ENCODE data around the gene HAUS5. TPM values are rescaled to one million over a fixed set of nuclear protein-coding genes. Genes with fewer than 3 reads are reported as not detected.
A peak's percentile ranks its signal among the peaks of the same experiment; 100 is the strongest.

HAUS5 gene, protein sequence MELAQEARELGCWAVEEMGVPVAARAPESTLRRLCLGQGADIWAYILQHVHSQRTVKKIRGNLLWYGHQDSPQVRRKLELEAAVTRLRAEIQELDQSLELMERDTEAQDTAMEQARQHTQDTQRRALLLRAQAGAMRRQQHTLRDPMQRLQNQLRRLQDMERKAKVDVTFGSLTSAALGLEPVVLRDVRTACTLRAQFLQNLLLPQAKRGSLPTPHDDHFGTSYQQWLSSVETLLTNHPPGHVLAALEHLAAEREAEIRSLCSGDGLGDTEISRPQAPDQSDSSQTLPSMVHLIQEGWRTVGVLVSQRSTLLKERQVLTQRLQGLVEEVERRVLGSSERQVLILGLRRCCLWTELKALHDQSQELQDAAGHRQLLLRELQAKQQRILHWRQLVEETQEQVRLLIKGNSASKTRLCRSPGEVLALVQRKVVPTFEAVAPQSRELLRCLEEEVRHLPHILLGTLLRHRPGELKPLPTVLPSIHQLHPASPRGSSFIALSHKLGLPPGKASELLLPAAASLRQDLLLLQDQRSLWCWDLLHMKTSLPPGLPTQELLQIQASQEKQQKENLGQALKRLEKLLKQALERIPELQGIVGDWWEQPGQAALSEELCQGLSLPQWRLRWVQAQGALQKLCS
- 10 to 100 TPM; 40.4 to 42.5 TPM for total RNA-seq

DNA sequence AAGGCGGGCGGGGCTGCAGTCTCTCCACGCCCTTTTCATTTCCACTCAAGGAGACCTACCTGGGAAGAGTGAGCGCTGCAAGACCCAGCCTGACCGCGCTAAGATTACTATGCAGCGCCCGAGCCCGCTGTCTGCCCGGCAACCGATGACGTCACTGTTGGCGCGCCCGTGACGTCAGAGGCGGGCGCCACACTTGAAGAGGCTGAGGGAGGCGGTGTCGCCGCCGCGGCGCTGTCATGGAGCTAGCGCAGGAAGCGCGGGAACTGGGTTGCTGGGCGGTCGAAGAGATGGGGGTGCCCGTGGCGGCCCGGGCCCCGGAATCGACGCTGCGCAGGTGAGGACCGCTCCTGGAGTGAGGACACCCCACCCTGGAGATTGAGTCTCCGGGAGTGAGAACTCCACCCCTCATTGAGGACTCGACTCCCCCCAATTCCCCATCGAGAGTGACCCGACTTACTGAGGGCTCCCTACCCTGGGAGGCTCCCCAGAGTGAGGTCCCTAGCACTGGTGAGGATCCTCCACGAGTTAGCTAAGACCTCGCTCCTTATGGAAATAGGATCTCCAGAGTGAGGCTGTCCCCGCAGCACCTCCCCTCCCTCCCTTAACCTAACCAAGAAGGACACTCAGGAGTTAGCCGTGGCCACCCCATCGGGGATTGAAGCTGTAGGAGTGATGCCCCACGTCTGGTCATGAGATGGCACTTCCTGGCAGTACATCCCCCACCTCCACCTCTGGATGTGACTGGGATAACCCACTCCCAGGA, at the start of gene HAUS5:
Gene HAUS5 (plus strand): TSS at position 177 of the 763 bp plus-strand sequence. CDS start 60 bp downstream, at position 237.
- peaks cover 10% of the 10 kb centered on the region for H3K9me3 Mint-ChIP-seq
- peaks cover 8% of the 10 kb centered on the region for H3K36me3 Mint-ChIP-seq (ENCODE audit: low read depth)
- peak within 1 kb of the TSS; percentile 87 for H3K27ac Mint-ChIP-seq
- CTCF ChIA-PET: interaction anchor here (0.6 to 1.8 kb wide), 3 partner anchors 31 to 225 kb away, joined by 3 to 6 read pairs (median 4); no protein-coding TSS in a partner anchor
- H3K4me3 Mint-ChIP-seq: peak within 1 kb of the TSS; percentile 86
- peak; percentile 96 for DNase-seq
- H3K27me3 Mint-ChIP-seq (ENCODE audit: low read depth): no peaks in the 10 kb centered on the region
- H3K4me1 Mint-ChIP-seq (ENCODE audit: low read depth): peaks cover 26% of the 10 kb centered on the region
- intact Hi-C loops (cut with micrococcal nuclease): loop anchor here (1.0 kb wide), 4 partner anchors 16 to 136 kb away; partner anchors contain the start of genes LIN37 and TMEM147

DNA sequence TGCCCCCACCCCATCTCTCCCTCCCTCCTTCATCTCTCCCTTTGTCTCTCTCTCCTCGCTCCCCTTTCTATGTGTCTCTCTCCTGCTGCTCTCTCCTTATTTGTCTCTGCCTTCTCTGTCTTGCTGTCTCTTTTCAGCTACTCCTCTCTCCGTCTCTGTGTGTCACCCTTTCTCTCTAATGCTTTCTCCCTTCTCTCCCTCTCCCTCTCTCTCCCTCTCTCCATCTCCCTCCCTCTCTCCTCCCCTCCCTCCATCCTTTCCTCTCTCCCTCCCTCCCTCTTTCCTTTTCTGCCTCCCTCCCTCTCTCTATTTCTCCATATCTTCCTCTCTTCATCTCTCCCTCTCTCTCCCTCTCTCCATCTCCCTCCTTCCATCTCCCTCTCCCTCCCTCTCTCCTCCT, 49.8 kb upstream of the HAUS5 start:
- intact Hi-C loops (cut with micrococcal nuclease): no loop called here
- Mint-ChIP-seq H3K27ac (no peak overlapping the region), H3K27me3 (ENCODE audit: low read depth) (peaks cover 35% of the 10 kb centered on the region), H3K4me1 (ENCODE audit: low read depth) (peaks cover 8% of the 10 kb centered on the region), H3K36me3 (ENCODE audit: low read depth) (no peaks in the 10 kb centered on the region), H3K4me3 (no peak overlapping the region), H3K9me3 (no peaks in the 10 kb centered on the region)
- no peak for DNase-seq
- CTCF ChIA-PET: interaction anchor here (0.8 kb wide), 1 partner anchor 13 kb away, joined by 3 read pairs; no protein-coding TSS in a partner anchor

DNA sequence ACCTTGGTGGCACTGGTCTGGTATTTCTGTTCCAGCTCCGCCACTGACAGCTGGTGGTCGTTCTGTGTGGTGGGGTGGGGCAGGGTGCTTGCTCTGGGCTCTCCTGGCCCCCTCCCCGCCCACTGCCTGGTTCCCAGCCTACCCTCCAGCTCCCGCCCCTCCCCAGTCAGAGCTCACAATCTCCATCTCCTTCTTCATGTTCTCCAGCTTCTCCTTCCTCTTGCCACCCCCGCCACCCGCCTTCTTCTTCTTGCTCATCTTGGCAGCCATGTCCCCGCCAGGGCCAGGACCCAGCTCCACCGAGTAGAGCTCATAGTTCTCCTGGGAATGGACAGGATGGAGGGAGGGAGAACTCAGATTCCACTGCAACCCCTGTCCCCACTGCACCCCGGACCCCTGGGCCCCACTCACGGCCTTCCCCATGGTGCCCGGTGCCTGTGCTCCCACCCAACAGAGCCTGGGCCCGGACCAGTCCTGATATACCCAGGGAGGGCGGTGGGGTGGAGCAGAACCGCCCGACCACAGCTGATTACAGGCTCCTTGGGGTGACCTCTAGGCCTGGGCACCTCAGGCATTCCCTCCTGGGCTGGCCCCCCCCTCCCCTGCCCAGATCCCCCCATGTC, 49.2 kb upstream of the HAUS5 start, which contains the start of gene ATP4A:
Gene ATP4A (minus strand): TSS at position 452 of the 623 bp plus-strand sequence. CDS start 29 bp downstream, at position 423.
- Mint-ChIP-seq H3K4me1 (ENCODE audit: low read depth) (peaks cover 7% of the 10 kb centered on the region), H3K4me3 (no peak within 1 kb of the TSS), H3K9me3 (no peaks in the 10 kb centered on the region), H3K36me3 (ENCODE audit: low read depth) (no peaks in the 10 kb centered on the region), H3K27ac (no peak within 1 kb of the TSS), H3K27me3 (ENCODE audit: low read depth) (peaks cover 35% of the 10 kb centered on the region)
- CTCF ChIA-PET: interaction anchor here (0.6 to 0.8 kb wide), 2 partner anchors 14 to 129 kb away, joined by 3 read pairs; no protein-coding TSS in a partner anchor
- DNase-seq: no peak
- intact Hi-C loops (cut with micrococcal nuclease): no loop called here

DNA sequence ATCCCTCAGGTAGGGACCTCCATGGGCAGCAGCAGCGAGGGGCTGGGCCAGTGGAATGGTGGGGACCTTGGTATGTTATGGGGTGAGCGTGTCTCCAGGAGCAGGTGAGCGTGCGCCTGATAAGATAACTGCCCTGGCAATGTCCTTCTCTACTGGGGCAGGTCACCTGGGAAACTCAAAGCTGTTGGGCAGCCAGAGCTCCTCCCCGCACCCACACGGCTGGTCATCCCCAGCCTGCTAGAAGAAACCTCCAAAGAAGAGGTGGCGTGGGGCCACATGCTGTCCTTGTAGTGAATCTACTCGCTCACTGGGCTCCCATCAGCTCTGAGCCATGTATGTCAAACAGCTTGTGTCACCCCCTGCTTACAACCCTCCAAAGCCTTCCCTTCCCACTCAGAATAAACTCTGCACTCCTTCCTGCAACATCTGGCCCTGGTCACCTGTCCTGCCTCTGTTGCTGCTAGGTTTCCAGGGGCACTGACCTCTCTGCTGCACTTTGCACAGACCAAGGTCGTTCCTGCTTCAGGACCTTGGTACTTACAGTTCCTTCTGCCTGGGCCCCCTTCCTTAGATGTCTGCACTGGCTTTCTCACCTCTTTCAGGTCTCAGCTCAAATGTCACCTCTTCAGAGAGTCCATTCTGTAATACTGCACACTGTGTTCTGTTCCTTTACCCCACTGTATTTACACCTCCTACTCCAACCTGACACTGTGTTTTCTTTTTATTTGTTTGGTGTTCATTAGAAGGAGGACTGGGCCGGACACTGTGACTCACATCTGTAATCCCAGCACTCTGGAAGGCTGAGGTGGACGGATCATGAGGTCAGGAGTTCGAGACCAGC, 47.3 kb upstream of the HAUS5 start:
- DNase-seq: no peak
- Mint-ChIP-seq H3K36me3 (ENCODE audit: low read depth) (no peaks in the 10 kb centered on the region), H3K9me3 (no peaks in the 10 kb centered on the region), H3K4me3 (no peak overlapping the region), H3K27ac (no peak overlapping the region), H3K27me3 (ENCODE audit: low read depth) (peaks cover 23% of the 10 kb centered on the region), H3K4me1 (ENCODE audit: low read depth) (no peaks in the 10 kb centered on the region)
- CTCF ChIA-PET: no interaction called here
- intact Hi-C loops (cut with micrococcal nuclease): no loop called here

DNA sequence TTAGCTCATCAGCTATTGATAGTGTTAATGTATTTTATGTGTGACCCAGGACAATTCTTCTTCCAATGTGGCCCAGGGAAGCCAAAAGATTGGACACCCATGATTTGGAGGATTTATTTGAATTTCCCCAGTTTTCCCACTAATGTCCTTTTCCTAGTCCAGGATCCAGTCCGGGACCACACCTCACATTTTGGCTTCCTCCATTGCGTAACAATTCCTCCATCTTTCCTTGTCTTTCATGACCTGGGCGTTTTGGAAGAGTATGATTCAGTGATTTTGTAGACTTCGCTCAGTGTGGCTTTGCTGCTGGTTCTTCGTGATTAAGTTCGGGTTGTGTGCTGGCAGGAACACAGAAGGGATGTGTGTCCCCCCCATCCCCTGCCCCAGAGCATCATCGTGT, 45.8 kb upstream of the HAUS5 start:
- Mint-ChIP-seq H3K9me3 (no peaks in the 10 kb centered on the region), H3K27ac (no peak overlapping the region), H3K4me1 (ENCODE audit: low read depth) (no peaks in the 10 kb centered on the region), H3K4me3 (no peak overlapping the region), H3K36me3 (ENCODE audit: low read depth) (no peaks in the 10 kb centered on the region), H3K27me3 (ENCODE audit: low read depth) (peaks cover 19% of the 10 kb centered on the region)
- intact Hi-C loops (cut with micrococcal nuclease): no loop called here
- CTCF ChIA-PET: no interaction called here
- DNase-seq: no peak

DNA sequence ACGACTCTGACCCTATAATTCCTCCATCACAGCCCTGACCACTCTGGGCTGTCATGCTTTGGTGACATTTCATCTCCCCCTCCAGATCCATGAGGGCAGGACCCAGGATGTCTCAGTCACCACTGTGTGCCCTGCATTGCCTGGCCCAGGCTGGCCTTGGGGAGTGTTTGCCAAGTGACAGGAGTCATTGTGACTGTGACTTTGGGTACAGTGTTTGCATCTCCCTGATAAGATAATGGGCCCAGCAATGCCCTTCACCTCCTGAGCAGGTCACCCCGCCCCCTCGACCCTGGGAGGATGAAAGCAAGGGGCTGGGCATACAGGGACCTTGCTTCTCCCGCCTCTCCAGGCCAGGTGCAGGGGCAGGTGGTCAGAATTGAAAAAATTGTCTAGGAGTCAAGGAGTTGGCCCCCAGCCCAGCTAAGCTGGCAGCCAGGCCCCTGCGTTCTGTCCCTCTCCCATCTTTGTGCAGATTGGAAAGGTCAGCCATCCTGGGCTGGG, 43.2 kb upstream of the HAUS5 start:
- Mint-ChIP-seq H3K9me3 (peaks cover 2% of the 10 kb centered on the region), H3K27ac (no peak overlapping the region), H3K27me3 (ENCODE audit: low read depth) (peaks cover 15% of the 10 kb centered on the region), H3K4me1 (ENCODE audit: low read depth) (no peaks in the 10 kb centered on the region), H3K36me3 (ENCODE audit: low read depth) (no peaks in the 10 kb centered on the region), H3K4me3 (no peak overlapping the region)
- CTCF ChIA-PET: no interaction called here
- intact Hi-C loops (cut with micrococcal nuclease): no loop called here
- no peak for DNase-seq

DNA sequence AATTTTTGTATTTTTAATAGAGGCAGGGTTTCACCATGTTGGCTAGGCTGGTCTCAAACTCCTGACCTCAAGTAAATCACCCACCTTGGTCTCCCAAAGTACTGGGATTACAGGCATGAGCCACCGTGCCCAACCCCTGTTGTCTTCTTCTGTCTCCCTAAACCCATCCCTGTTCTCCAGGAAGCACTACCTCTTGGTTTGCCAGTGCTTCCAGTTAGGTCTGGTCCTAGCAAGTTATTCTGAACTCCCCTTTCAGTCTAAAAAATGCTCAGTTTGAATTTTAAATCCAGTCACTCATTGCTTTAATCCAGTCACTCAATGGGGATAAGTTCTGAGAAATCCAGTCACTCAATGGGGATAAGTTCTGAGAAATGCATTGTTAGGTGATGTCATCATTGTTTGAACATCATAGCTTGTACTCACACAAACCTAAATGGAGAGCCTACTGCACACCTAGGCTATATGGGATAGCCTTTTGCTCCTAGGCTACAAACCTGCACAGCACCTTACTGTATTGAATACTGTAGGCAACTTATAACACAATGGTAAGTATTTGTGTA, 41.0 kb upstream of the HAUS5 start:
- no peak for DNase-seq
- Mint-ChIP-seq H3K9me3 (peaks cover 18% of the 10 kb centered on the region), H3K36me3 (ENCODE audit: low read depth) (peaks cover 2% of the 10 kb centered on the region), H3K4me3 (no peak overlapping the region), H3K4me1 (ENCODE audit: low read depth) (no peaks in the 10 kb centered on the region), H3K27me3 (ENCODE audit: low read depth) (peaks cover 9% of the 10 kb centered on the region), H3K27ac (no peak overlapping the region)
- CTCF ChIA-PET: no interaction called here
- intact Hi-C loops (cut with micrococcal nuclease): no loop called here

DNA sequence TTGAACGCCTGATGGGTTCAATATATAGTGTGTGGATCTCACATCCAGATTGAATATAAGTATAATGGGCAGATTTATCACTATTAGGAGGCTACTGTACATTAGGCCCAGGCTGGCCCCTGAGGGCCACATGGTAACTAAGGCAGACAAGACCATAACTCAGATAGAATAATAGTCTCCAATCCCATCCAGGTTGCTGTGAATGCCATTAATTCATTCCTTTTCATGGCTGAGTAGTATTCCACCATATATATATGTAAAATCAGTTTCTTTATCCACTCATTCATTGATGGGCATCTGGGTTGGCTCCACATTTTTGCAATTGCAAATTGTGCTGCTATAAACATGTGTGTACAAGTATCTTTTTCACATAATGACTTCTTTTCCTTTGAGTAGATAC, 34.6 kb upstream of the HAUS5 start:
- H3K36me3 Mint-ChIP-seq (ENCODE audit: low read depth): peaks cover 2% of the 10 kb centered on the region
- H3K4me1 Mint-ChIP-seq (ENCODE audit: low read depth): no peaks in the 10 kb centered on the region
- no peak overlapping the region for H3K4me3 Mint-ChIP-seq
- CTCF ChIA-PET: interaction anchor here (1.4 kb wide), 1 partner anchor 225 kb away, joined by 3 read pairs; no protein-coding TSS in a partner anchor
- DNase-seq: no peak
- no peak overlapping the region for H3K27ac Mint-ChIP-seq
- intact Hi-C loops (cut with micrococcal nuclease): no loop called here
- H3K27me3 Mint-ChIP-seq (ENCODE audit: low read depth): peaks cover 4% of the 10 kb centered on the region
- H3K9me3 Mint-ChIP-seq: peaks cover 29% of the 10 kb centered on the region

DNA sequence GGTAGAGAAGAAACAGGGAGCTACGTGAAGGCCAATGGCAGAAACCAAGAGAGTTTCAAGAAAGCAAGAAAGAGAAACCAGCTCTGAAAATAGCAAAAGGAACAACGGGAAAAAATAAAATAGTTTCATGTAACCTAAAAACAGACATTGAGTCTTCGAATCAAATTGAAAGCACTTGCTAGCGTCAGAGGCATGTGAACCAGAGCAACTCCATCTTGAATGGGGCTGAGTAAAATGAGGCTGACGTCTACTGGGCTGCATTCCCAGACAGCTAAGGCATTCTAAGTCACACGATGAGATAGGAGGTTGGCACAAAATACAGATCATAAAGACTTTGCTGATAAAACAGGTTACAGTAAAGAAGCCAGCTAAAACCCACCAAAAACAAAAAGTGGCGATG, 33.8 kb upstream of the HAUS5 start:
- peaks cover 2% of the 10 kb centered on the region for H3K36me3 Mint-ChIP-seq (ENCODE audit: low read depth)
- H3K4me1 Mint-ChIP-seq (ENCODE audit: low read depth): no peaks in the 10 kb centered on the region
- no peak for DNase-seq
- CTCF ChIA-PET: interaction anchor here (1.4 to 3.2 kb wide), 2 partner anchors 30 to 226 kb away, joined by 3 to 12 read pairs; no protein-coding TSS in a partner anchor
- peaks cover 5% of the 10 kb centered on the region for H3K27me3 Mint-ChIP-seq (ENCODE audit: low read depth)
- no peak overlapping the region for H3K27ac Mint-ChIP-seq
- intact Hi-C loops (cut with micrococcal nuclease): no loop called here
- H3K4me3 Mint-ChIP-seq: no peak overlapping the region
- H3K9me3 Mint-ChIP-seq: peaks cover 29% of the 10 kb centered on the region

DNA sequence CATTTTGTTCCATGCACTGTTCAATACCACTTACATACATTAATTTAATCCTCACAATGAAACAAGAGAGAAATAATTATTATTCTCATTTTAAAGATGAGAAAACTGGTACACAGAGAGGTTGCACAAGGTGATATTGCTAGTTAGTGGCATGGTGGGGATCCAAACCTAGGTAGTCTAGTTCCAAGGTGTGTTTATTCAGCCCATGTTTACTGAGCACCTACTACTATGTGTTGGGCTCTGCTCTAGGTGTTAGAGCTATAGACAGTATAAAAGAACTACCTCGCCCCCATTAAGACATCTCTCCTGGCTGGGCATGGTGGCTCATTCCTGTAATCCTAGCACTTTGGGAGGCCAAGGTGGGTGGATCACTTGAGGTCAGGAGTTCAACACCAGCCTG, 29.8 kb upstream of the HAUS5 start:
- H3K27me3 Mint-ChIP-seq (ENCODE audit: low read depth): peaks cover 9% of the 10 kb centered on the region
- CTCF ChIA-PET: no interaction called here
- intact Hi-C loops (cut with micrococcal nuclease): no loop called here
- H3K4me1 Mint-ChIP-seq (ENCODE audit: low read depth): no peaks in the 10 kb centered on the region
- H3K27ac Mint-ChIP-seq: no peak overlapping the region
- H3K36me3 Mint-ChIP-seq (ENCODE audit: low read depth): no peaks in the 10 kb centered on the region
- H3K9me3 Mint-ChIP-seq: peaks cover 2% of the 10 kb centered on the region
- DNase-seq: no peak
- H3K4me3 Mint-ChIP-seq: no peak overlapping the region

DNA sequence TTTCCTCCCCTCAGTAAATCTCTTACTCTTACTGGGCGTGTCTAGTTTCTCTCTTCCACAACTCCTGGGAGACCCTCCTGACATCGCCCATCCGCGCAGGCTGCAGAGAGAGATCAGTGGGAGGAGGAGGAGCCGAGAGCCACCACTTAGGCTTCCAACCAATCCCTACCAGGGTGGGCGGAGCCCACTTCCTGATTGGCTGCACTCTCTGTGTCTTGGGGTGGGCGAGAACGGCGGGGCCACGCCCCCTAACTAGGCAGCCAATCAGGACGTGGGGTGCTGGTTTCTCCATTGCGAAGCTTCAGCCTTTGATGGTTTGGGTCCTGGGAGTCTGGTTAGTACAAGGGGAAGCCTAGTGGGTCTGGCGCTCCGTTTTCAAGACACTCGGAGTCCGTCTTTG, 26.7 kb upstream of the HAUS5 start, which contains the start of gene PMIS2:
Gene PMIS2 (plus strand): TSS at position 326 of the 400 bp plus-strand sequence. CDS start 87 bp downstream, outside the sequence.
- no peak for DNase-seq
- Mint-ChIP-seq H3K4me1 (ENCODE audit: low read depth) (no peaks in the 10 kb centered on the region), H3K27ac (no peak within 1 kb of the TSS), H3K36me3 (ENCODE audit: low read depth) (no peaks in the 10 kb centered on the region), H3K4me3 (no peak within 1 kb of the TSS), H3K9me3 (no peaks in the 10 kb centered on the region), H3K27me3 (ENCODE audit: low read depth) (peaks cover 5% of the 10 kb centered on the region)
- intact Hi-C loops (cut with micrococcal nuclease): no loop called here
- CTCF ChIA-PET: no interaction called here

All from activated naive CD4-positive, alpha-beta T cell treated with anti-CD3 and anti-CD28 coated beads for 36 hours (primary cell).